Measurements from ENCODE around the gene RALGAPA2. TPM values are rescaled to one million over a fixed set of nuclear protein-coding genes. Genes with fewer than 3 reads are reported as not detected.

The RALGAPA2 gene
- total RNA-seq, 1 experiment from 2014 or later: 18.2 TPM

DNA sequence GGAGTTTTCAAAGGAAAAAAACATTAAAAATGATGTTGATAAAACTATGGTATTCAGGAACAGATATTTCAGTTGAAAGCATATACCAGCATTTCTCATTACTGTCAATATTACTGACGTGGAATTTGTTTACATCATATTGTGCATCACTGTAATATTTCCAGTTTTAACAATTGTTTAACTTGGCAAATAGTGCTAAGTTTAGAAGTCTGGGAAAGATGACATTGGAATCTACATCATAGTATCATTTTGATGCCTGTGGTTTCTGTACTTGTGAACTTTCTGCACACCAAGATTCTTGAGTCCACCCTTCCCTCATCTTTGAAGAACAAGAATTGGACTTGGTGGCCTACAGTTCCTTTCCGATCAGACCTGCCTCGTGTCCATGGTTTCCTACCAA lies 98.1 kb downstream of the RALGAPA2 start (continued):
- TF ChIP-seq, protein P1, sequence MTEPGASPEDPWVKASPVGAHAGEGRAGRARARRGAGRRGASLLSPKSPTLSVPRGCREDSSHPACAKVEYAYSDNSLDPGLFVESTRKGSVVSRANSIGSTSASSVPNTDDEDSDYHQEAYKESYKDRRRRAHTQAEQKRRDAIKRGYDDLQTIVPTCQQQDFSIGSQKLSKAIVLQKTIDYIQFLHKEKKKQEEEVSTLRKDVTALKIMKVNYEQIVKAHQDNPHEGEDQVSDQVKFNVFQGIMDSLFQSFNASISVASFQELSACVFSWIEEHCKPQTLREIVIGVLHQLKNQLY (CRISPR knock-in tag; IDR thresholded peaks at IDR 0.05): no peak
- TF ChIP-seq, protein P2, sequence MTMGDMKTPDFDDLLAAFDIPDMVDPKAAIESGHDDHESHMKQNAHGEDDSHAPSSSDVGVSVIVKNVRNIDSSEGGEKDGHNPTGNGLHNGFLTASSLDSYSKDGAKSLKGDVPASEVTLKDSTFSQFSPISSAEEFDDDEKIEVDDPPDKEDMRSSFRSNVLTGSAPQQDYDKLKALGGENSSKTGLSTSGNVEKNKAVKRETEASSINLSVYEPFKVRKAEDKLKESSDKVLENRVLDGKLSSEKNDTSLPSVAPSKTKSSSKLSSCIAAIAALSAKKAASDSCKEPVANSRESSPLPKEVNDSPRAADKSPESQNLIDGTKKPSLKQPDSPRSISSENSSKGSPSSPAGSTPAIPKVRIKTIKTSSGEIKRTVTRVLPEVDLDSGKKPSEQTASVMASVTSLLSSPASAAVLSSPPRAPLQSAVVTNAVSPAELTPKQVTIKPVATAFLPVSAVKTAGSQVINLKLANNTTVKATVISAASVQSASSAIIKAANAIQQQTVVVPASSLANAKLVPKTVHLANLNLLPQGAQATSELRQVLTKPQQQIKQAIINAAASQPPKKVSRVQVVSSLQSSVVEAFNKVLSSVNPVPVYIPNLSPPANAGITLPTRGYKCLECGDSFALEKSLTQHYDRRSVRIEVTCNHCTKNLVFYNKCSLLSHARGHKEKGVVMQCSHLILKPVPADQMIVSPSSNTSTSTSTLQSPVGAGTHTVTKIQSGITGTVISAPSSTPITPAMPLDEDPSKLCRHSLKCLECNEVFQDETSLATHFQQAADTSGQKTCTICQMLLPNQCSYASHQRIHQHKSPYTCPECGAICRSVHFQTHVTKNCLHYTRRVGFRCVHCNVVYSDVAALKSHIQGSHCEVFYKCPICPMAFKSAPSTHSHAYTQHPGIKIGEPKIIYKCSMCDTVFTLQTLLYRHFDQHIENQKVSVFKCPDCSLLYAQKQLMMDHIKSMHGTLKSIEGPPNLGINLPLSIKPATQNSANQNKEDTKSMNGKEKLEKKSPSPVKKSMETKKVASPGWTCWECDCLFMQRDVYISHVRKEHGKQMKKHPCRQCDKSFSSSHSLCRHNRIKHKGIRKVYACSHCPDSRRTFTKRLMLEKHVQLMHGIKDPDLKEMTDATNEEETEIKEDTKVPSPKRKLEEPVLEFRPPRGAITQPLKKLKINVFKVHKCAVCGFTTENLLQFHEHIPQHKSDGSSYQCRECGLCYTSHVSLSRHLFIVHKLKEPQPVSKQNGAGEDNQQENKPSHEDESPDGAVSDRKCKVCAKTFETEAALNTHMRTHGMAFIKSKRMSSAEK (CRISPR knock-in tag; IDR thresholded peaks at IDR 0.05; ENCODE audit: borderline replicate concordance): no peak
- TF ChIP-seq CREB1 (CRISPR knock-in tag; IDR thresholded peaks at IDR 0.05) (no peak), ZNF423 (CRISPR knock-in tag; IDR thresholded peaks at IDR 0.05) (no peak), NR2C2 (CRISPR knock-in tag; IDR thresholded peaks at IDR 0.05) (no peak), SP1 (CRISPR knock-in tag; conservative IDR thresholded peaks at IDR 0.05) (no peak)
- TF ChIP-seq, protein P3, sequence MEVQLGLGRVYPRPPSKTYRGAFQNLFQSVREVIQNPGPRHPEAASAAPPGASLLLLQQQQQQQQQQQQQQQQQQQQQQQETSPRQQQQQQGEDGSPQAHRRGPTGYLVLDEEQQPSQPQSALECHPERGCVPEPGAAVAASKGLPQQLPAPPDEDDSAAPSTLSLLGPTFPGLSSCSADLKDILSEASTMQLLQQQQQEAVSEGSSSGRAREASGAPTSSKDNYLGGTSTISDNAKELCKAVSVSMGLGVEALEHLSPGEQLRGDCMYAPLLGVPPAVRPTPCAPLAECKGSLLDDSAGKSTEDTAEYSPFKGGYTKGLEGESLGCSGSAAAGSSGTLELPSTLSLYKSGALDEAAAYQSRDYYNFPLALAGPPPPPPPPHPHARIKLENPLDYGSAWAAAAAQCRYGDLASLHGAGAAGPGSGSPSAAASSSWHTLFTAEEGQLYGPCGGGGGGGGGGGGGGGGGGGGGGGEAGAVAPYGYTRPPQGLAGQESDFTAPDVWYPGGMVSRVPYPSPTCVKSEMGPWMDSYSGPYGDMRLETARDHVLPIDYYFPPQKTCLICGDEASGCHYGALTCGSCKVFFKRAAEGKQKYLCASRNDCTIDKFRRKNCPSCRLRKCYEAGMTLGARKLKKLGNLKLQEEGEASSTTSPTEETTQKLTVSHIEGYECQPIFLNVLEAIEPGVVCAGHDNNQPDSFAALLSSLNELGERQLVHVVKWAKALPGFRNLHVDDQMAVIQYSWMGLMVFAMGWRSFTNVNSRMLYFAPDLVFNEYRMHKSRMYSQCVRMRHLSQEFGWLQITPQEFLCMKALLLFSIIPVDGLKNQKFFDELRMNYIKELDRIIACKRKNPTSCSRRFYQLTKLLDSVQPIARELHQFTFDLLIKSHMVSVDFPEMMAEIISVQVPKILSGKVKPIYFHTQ (CRISPR knock-in tag; IDR thresholded peaks at IDR 0.05): no peak

DNA sequence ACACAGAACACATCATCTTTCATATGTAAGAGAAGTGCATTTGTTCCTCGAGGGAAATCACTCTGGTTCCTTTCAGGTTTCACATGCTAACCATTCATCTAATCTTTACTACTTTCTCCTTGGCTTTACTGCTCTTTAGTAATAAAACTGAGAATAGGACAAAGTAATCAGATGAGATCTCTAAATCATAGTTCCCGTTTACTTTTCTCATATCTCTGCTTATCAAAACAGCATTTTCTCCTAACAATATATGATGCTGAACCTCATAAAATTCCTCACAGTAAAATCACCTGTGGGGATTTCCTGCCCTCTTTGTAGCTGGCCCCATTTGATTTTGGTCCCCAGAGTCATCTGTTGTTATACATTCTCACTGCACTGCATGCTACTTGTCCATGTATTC lies 100.2 kb downstream of the RALGAPA2 start:
- Mint-ChIP-seq H3K27ac (no peak overlapping the region), H3K4me3 (no peak overlapping the region)
- TF ChIP-seq CREB1 (CRISPR knock-in tag; IDR thresholded peaks at IDR 0.05) (no peak), NR2C2 (CRISPR knock-in tag; IDR thresholded peaks at IDR 0.05) (no peak), ZNF416 (CRISPR knock-in tag; IDR thresholded peaks at IDR 0.05) (no peak), GABPB1 (CRISPR knock-in tag; IDR thresholded peaks at IDR 0.05) (no peak), ATF1 (CRISPR knock-in tag; IDR thresholded peaks at IDR 0.05) (no peak), NR3C1 (CRISPR knock-in tag; conservative IDR thresholded peaks at IDR 0.05; ENCODE audit: low read depth) (no peak), FOXK1 (CRISPR knock-in tag; IDR thresholded peaks at IDR 0.05) (no peak), SMAD3 (CRISPR knock-in tag; IDR thresholded peaks at IDR 0.05; ENCODE audit: borderline replicate concordance) (no peak), MXD4 (CRISPR knock-in tag; IDR thresholded peaks at IDR 0.05; ENCODE audit: borderline replicate concordance) (no peak), ELF4 (CRISPR knock-in tag; IDR thresholded peaks at IDR 0.05; ENCODE audit: low read depth) (no peak)
- TF ChIP-seq, protein P4, sequence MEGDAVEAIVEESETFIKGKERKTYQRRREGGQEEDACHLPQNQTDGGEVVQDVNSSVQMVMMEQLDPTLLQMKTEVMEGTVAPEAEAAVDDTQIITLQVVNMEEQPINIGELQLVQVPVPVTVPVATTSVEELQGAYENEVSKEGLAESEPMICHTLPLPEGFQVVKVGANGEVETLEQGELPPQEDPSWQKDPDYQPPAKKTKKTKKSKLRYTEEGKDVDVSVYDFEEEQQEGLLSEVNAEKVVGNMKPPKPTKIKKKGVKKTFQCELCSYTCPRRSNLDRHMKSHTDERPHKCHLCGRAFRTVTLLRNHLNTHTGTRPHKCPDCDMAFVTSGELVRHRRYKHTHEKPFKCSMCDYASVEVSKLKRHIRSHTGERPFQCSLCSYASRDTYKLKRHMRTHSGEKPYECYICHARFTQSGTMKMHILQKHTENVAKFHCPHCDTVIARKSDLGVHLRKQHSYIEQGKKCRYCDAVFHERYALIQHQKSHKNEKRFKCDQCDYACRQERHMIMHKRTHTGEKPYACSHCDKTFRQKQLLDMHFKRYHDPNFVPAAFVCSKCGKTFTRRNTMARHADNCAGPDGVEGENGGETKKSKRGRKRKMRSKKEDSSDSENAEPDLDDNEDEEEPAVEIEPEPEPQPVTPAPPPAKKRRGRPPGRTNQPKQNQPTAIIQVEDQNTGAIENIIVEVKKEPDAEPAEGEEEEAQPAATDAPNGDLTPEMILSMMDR (IDR thresholded peaks at IDR 0.05): no peak
- TF ChIP-seq, protein P5, sequence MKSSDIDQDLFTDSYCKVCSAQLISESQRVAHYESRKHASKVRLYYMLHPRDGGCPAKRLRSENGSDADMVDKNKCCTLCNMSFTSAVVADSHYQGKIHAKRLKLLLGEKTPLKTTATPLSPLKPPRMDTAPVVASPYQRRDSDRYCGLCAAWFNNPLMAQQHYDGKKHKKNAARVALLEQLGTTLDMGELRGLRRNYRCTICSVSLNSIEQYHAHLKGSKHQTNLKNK (CRISPR knock-in tag; IDR thresholded peaks at IDR 0.05): no peak
- TF ChIP-seq, protein P6, sequence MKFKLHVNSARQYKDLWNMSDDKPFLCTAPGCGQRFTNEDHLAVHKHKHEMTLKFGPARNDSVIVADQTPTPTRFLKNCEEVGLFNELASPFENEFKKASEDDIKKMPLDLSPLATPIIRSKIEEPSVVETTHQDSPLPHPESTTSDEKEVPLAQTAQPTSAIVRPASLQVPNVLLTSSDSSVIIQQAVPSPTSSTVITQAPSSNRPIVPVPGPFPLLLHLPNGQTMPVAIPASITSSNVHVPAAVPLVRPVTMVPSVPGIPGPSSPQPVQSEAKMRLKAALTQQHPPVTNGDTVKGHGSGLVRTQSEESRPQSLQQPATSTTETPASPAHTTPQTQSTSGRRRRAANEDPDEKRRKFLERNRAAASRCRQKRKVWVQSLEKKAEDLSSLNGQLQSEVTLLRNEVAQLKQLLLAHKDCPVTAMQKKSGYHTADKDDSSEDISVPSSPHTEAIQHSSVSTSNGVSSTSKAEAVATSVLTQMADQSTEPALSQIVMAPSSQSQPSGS (CRISPR knock-in tag; IDR thresholded peaks at IDR 0.05; ENCODE audit: borderline replicate concordance, low read depth): no peak
- TF ChIP-seq, protein P7, sequence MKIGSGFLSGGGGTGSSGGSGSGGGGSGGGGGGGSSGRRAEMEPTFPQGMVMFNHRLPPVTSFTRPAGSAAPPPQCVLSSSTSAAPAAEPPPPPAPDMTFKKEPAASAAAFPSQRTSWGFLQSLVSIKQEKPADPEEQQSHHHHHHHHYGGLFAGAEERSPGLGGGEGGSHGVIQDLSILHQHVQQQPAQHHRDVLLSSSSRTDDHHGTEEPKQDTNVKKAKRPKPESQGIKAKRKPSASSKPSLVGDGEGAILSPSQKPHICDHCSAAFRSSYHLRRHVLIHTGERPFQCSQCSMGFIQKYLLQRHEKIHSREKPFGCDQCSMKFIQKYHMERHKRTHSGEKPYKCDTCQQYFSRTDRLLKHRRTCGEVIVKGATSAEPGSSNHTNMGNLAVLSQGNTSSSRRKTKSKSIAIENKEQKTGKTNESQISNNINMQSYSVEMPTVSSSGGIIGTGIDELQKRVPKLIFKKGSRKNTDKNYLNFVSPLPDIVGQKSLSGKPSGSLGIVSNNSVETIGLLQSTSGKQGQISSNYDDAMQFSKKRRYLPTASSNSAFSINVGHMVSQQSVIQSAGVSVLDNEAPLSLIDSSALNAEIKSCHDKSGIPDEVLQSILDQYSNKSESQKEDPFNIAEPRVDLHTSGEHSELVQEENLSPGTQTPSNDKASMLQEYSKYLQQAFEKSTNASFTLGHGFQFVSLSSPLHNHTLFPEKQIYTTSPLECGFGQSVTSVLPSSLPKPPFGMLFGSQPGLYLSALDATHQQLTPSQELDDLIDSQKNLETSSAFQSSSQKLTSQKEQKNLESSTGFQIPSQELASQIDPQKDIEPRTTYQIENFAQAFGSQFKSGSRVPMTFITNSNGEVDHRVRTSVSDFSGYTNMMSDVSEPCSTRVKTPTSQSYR (CRISPR knock-in tag; IDR thresholded peaks at IDR 0.05): no peak
- TF ChIP-seq, protein P8, sequence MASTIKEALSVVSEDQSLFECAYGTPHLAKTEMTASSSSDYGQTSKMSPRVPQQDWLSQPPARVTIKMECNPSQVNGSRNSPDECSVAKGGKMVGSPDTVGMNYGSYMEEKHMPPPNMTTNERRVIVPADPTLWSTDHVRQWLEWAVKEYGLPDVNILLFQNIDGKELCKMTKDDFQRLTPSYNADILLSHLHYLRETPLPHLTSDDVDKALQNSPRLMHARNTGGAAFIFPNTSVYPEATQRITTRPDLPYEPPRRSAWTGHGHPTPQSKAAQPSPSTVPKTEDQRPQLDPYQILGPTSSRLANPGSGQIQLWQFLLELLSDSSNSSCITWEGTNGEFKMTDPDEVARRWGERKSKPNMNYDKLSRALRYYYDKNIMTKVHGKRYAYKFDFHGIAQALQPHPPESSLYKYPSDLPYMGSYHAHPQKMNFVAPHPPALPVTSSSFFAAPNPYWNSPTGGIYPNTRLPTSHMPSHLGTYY (CRISPR knock-in tag; IDR thresholded peaks at IDR 0.05): no peak

More for the DNA sequence above, 100.2 kb downstream of the RALGAPA2 start:
- DNase-seq (ENCODE audit: low spot score) (no peak), ATAC-seq (no peak)
- POLR2A ChIA-PET: no interaction called here
- Mint-ChIP-seq H3K4me1 (no peaks in the 10 kb centered on the region), H3K27me3 (ENCODE audit: low read depth) (no peaks in the 10 kb centered on the region), H3K9me3 (no peaks in the 10 kb centered on the region), H3K36me3 (peaks cover 5% of the 10 kb centered on the region)
- CTCF ChIA-PET: no interaction called here
